Osteoblast (primary cell): ENCODE measurements around the gene PSMA2. TPM values are rescaled to one million over a fixed set of nuclear protein-coding genes. Genes with fewer than 3 reads are reported as not detected.

Experiments
- DNase-seq: peaks from one replicate; pipeline ENCODE4 v3.0.0; 2011; ENCODE audit warnings: low spot score, mixed read lengths; ENCODE audit not compliant: insufficient read length; ENCODE audit errors: missing footprints
- H2AFZ ChIP-seq: 2 replicates; pipeline ENCODE4 v1.6.0; 2011; ENCODE audit warnings: mild to moderate bottlenecking, low read length
- H3K27ac ChIP-seq: 2 replicates; pipeline ENCODE4 v1.5.1; 2011; ENCODE audit warnings: mild to moderate bottlenecking, low read depth, low read length, moderate library complexity
- H3K27me3 ChIP-seq: 2 replicates; pipeline ENCODE4 v1.6.0; 2012; ENCODE audit warnings: mild to moderate bottlenecking, control low read depth, inconsistent platforms, low read length, moderate library complexity; ENCODE audit not compliant: insufficient read depth
- H3K36me3 ChIP-seq: 2 replicates; pipeline ENCODE4 v1.5.1; 2011; ENCODE audit warnings: mild to moderate bottlenecking, low read length, control low read depth, moderate library complexity; ENCODE audit not compliant: insufficient read depth
- H3K4me1 ChIP-seq: 2 replicates; pipeline ENCODE4 v1.5.1; 2011; ENCODE audit warnings: mild to moderate bottlenecking, low read length, control low read depth, moderate library complexity; ENCODE audit not compliant: insufficient read depth
- H3K4me2 ChIP-seq: 2 replicates; pipeline ENCODE4 v1.6.0; 2011; ENCODE audit warnings: mild to moderate bottlenecking, low read length; ENCODE audit not compliant: insufficient read depth
- H3K4me3 ChIP-seq: fragments of 200-600 bp; sonication (generic); 3 replicates; pipeline ENCODE4 v1.5.1; 2012; ENCODE audit warnings: mild to moderate bottlenecking, low read length, inconsistent platforms; ENCODE audit not compliant: insufficient read depth
- H3K79me2 ChIP-seq: 2 replicates; pipeline ENCODE4 v1.6.0; 2012; ENCODE audit warnings: mild to moderate bottlenecking, low read length, control low read depth, inconsistent platforms; ENCODE audit not compliant: insufficient read depth
- H3K9me3 ChIP-seq: 2 replicates; pipeline ENCODE4 v1.5.1; 2011; ENCODE audit warnings: low read depth, low read length, control low read depth
- H4K20me1 ChIP-seq: 2 replicates; pipeline ENCODE4 v1.6.0; 2012; ENCODE audit warnings: mild to moderate bottlenecking, low read length, control low read depth; ENCODE audit not compliant: insufficient read depth
- total RNA-seq: library from RNA; depleted of rRNA; stranded (reverse); fragments of >200 nt; gene quantifications from 2 replicates; pipeline ENCODE4 v1.2.3, GENCODE V29; 2012
- TF ChIP-seq, protein P1 (sequence below): IDR thresholded peaks from 2 replicates; pipeline ENCODE4 v1.5.1; 2011; ENCODE audit warnings: mild to moderate bottlenecking, low read depth, low read length, moderate library complexity; ENCODE audit errors: extremely low read depth

Gene PSMA2
- total RNA-seq, 1 donor = 50.3 TPM

DNA sequence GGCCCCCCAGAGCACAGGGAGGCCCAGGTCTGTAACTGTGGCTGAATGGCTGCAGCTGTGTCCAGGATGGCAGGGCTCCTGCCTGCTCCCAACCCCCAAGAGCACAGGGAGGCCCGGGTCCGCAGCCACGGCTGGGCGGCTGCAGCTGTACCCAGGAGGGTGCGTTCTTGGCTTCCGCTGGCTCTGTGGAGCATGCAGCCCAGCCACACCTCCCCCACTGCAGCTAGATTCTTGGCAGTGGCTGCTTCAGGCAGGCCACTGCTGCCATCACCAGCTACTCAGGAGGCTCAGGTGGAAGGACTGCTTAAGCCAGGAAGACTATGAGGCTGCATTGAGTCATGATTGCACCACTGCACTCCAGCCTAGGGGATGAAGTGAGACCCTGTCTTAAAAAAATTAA lies 48.0 kb downstream of the PSMA2 start:
- H3K79me2 ChIP-seq = no peaks in the 10 kb centered on the region
- no peak overlapping the region for H3K4me3 ChIP-seq
- H3K27me3 ChIP-seq = peaks cover 3% of the 10 kb centered on the region

DNA sequence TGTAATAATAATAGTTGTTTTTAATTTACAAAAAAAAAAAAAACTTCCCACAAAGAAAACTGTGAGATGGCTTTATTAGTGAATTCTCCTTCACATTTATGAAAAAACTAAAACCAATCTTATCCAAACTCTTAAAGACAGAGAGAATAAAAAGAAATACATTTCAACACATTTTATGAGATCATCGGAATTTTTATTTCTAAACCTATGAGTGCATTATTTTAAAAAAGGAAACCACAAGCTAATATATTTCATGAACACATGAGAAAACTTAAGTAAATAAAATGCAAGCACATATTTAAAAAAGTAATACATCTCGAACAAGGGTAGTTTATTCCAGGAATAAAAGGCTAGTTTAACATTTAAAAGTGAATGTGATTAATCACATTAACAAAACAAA lies 51.6 kb downstream of the PSMA2 start:
- Histone ChIP-seq H3K4me1 (no peaks in the 10 kb centered on the region), H3K27me3 (peaks cover 6% of the 10 kb centered on the region), H2AFZ (no peak overlapping the region), H3K79me2 (no peaks in the 10 kb centered on the region), H3K4me2 (no peak overlapping the region), H4K20me1 (no peaks in the 10 kb centered on the region), H3K4me3 (no peak overlapping the region), H3K36me3 (no peaks in the 10 kb centered on the region), H3K27ac (no peak overlapping the region), H3K9me3 (no peaks in the 10 kb centered on the region)
- no peak for DNase-seq
- TF ChIP-seq, protein P1, sequence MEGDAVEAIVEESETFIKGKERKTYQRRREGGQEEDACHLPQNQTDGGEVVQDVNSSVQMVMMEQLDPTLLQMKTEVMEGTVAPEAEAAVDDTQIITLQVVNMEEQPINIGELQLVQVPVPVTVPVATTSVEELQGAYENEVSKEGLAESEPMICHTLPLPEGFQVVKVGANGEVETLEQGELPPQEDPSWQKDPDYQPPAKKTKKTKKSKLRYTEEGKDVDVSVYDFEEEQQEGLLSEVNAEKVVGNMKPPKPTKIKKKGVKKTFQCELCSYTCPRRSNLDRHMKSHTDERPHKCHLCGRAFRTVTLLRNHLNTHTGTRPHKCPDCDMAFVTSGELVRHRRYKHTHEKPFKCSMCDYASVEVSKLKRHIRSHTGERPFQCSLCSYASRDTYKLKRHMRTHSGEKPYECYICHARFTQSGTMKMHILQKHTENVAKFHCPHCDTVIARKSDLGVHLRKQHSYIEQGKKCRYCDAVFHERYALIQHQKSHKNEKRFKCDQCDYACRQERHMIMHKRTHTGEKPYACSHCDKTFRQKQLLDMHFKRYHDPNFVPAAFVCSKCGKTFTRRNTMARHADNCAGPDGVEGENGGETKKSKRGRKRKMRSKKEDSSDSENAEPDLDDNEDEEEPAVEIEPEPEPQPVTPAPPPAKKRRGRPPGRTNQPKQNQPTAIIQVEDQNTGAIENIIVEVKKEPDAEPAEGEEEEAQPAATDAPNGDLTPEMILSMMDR = no peak

More for the DNA sequence above, 48.0 kb downstream of the PSMA2 start:
- Histone ChIP-seq H3K36me3 (no peaks in the 10 kb centered on the region), H3K9me3 (no peaks in the 10 kb centered on the region), H3K27ac (no peak overlapping the region), H3K4me2 (no peak overlapping the region), H2AFZ (no peak overlapping the region), H4K20me1 (no peaks in the 10 kb centered on the region), H3K4me1 (peaks cover 7% of the 10 kb centered on the region)
- DNase-seq = no peak
- TF ChIP-seq, protein P1 = no peak

DNA sequence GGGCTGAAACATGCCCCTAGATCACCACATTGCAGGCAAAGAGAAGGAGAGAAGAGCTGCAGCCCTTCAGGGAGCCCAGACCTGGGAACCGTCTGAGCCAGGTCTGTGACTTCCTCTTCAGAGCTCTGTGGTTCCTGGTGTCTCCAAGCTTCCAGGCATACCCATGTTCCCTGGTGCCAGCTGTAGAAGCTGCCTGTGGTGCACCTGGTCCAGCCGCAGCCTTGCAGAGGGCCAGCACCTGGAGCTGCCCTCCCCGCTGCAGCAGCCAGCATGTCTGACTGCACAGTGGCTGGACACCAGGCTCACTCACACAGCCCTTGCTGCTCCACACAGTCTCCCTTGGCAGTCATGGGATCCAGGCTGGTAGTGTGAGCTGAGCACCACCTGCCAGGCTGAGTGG lies 53.7 kb downstream of the PSMA2 start:
- Histone ChIP-seq H3K4me2 (no peak overlapping the region), H2AFZ (no peak overlapping the region), H3K27me3 (peaks cover 6% of the 10 kb centered on the region), H3K36me3 (no peaks in the 10 kb centered on the region), H3K4me3 (no peak overlapping the region), H4K20me1 (no peaks in the 10 kb centered on the region), H3K27ac (no peak overlapping the region), H3K79me2 (no peaks in the 10 kb centered on the region), H3K9me3 (no peaks in the 10 kb centered on the region), H3K4me1 (no peaks in the 10 kb centered on the region)
- no peak for DNase-seq
- TF ChIP-seq, protein P1 = no peak

DNA sequence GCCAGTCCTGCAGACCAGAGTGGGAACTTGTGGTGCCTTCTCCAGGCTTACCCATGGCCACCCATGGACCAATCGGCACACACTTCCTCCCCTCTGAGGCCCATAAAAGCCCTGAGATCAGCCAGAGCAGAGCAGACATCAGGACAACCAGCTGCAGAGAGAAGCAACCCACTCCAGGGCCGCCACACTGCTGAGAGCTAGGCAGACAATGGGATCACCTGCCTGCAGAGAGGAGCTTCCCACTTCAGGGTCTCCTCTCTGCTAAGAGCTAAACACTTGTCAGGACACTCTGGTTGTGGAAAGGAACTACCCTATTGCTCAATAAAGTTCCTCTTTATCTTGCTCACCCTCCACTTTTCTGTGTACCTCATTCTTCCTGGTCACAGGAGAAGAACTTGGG lies 54.1 kb downstream of the PSMA2 start:
- H3K36me3 ChIP-seq = no peaks in the 10 kb centered on the region
- no peaks in the 10 kb centered on the region for H3K79me2 ChIP-seq
- no peak overlapping the region for H3K4me2 ChIP-seq
- TF ChIP-seq, protein P1 = no peak
- no peak for DNase-seq
- no peaks in the 10 kb centered on the region for H3K4me1 ChIP-seq
- H3K9me3 ChIP-seq = no peaks in the 10 kb centered on the region
- H4K20me1 ChIP-seq = no peaks in the 10 kb centered on the region
- no peak overlapping the region for H3K4me3 ChIP-seq
- no peak overlapping the region for H2AFZ ChIP-seq
- peaks cover 6% of the 10 kb centered on the region for H3K27me3 ChIP-seq
- no peak overlapping the region for H3K27ac ChIP-seq
